ENCODE measurements around the gene TP53TG3E.
"Not testable (repeated sequence)": the region's sequence is repeated elsewhere in the genome, so short reads cannot be mapped to it uniquely, and the experiment has no call there.

TP53TG3E gene

GRCh38 chr16:33304006-33304405 lies at the start of gene TP53TG3E:
TSS of gene TP53TG3E (plus strand) at chr16:33304306. CDS start at chr16:33304374, 68 bp downstream.
- DNase-seq (ENCODE audit: low read depth in 2 of 2), result not testable (repeated sequence)

GRCh38 chr16:33336226-33337012 lies 32.3 kb downstream of the TP53TG3E start:
- peak in 1 of 2 donors; percentile 21 for DNase-seq (ENCODE audit: low read depth in 2 of 2)

GRCh38 chr16:33337627-33338542 lies 33.8 kb downstream of the TP53TG3E start:
- DNase-seq (ENCODE audit: low read depth in 2 of 2), result not testable (repeated sequence)

GRCh38 chr16:33338543-33338951 lies 34.4 kb downstream of the TP53TG3E start:
- not testable (repeated sequence) for DNase-seq (ENCODE audit: low read depth in 2 of 2)

- DNase-seq (ENCODE audit: low read depth in 2 of 2), result not testable (repeated sequence)
Observed at GRCh38 chr16:33339093-33340061, 35.3 kb downstream of the TP53TG3E start.

Data from stimulated activated CD8-positive, alpha-beta memory T cell treated with anti-CD3 and anti-CD28 coated beads, Interleukin-2, amount 100 ng/mL, for 48 hours (primary cell).